GM23338 (cell line): ENCODE data around the gene MRAS. TPM values are rescaled to one million over a fixed set of nuclear protein-coding genes. Genes with fewer than 3 reads are reported as not detected.

Experiments used
- ATAC-seq: fragments of 200-7000 bp; cut with Tn5 transposase; 3 replicates; pipeline ENCODE4 v1.9.1; 2020
- DNase-seq: peaks from one replicate; pipeline ENCODE4 v3.0.0-alpha.2; 2015; ENCODE audit warnings: low spot score
- H2AFZ ChIP-seq: fragments of 200-600 bp; sonication (generic); 2 replicates; pipeline ENCODE4 v1.8.0; 2016; ENCODE audit warnings: antibody characterized with exemption, mild to moderate bottlenecking, moderate library complexity
- H3F3A ChIP-seq: fragments of 200-600 bp; sonication (generic); replicated peaks from 2 replicates; pipeline ENCODE4 v1.8.0; 2017; ENCODE audit warnings: antibody characterized with exemption, mixed run types, low read depth
- H3K27ac ChIP-seq: fragments of 200-600 bp; sonication (generic); 2 replicates; pipeline ENCODE4 v1.6.1; 2016; ENCODE audit warnings: low read depth
- H3K27me3 ChIP-seq: fragments of 200-600 bp; sonication (generic); 2 replicates; pipeline ENCODE4 v1.8.0; 2016; ENCODE audit warnings: mild to moderate bottlenecking, mixed run types, moderate library complexity; ENCODE audit not compliant: insufficient read depth
- H3K36me3 ChIP-seq: fragments of 200-600 bp; sonication (generic); 2 replicates; pipeline ENCODE4 v1.8.0; 2016; ENCODE audit warnings: mild to moderate bottlenecking; ENCODE audit not compliant: insufficient read depth
- H3K4me1 ChIP-seq: fragments of 200-600 bp; sonication (generic); 2 replicates; pipeline ENCODE4 v1.8.0; 2016; ENCODE audit warnings: mild to moderate bottlenecking, moderate library complexity; ENCODE audit not compliant: insufficient read depth
- H3K4me2 ChIP-seq: fragments of 200-600 bp; sonication (generic); 2 replicates; pipeline ENCODE4 v1.7.1; 2017; ENCODE audit warnings: mixed run types
- H3K4me3 ChIP-seq: fragments of 200-600 bp; sonication (generic); 2 replicates; pipeline ENCODE4 v1.6.1; 2016; ENCODE audit warnings: mixed run types
- H3K79me2 ChIP-seq: fragments of 200-600 bp; sonication (generic); replicated peaks from 2 replicates; pipeline ENCODE4 v1.8.0; 2017; ENCODE audit warnings: mild to moderate bottlenecking; ENCODE audit not compliant: insufficient read depth
- H3K9me2 ChIP-seq: fragments of 200-600 bp; sonication (generic); 2 replicates; pipeline ENCODE4 v1.8.0; 2017; ENCODE audit not compliant: insufficient read depth
- H4K20me1 ChIP-seq: fragments of 200-600 bp; sonication (generic); replicated peaks from 2 replicates; pipeline ENCODE4 v1.8.0; 2017; ENCODE audit warnings: mild to moderate bottlenecking; ENCODE audit not compliant: insufficient read depth
- H3K27ac Mint-ChIP-seq: 2 replicates; pipeline ENCODE4 v1.8.0; 2020; ENCODE audit warnings: inconsistent platforms, mild to moderate bottlenecking, moderate library complexity, mixed read lengths
- H3K27me3 Mint-ChIP-seq: 3 replicates; pipeline ENCODE4 v1.8.0; 2022; ENCODE audit warnings: low read depth, mild to moderate bottlenecking, moderate library complexity, mixed read lengths, inconsistent platforms; ENCODE audit not compliant: insufficient read depth, poor library complexity
- H3K36me3 Mint-ChIP-seq: 3 replicates; pipeline ENCODE4 v1.8.0; 2021; ENCODE audit warnings: low read depth, mild to moderate bottlenecking, inconsistent platforms, moderate library complexity, mixed read lengths
- H3K4me1 Mint-ChIP-seq: 3 replicates; pipeline ENCODE4 v1.8.0; 2020; ENCODE audit warnings: mild to moderate bottlenecking, inconsistent platforms, mixed read lengths
- H3K4me3 Mint-ChIP-seq: 3 replicates; pipeline ENCODE4 v1.8.0; 2021; ENCODE audit warnings: moderate library complexity, mild to moderate bottlenecking, inconsistent platforms, mixed read lengths
- H3K9me3 Mint-ChIP-seq: 3 replicates; pipeline ENCODE4 v1.8.0; 2020; ENCODE audit warnings: moderate library complexity, mild to moderate bottlenecking, inconsistent platforms, mixed read lengths
- CTCF ChIP-seq, 2 experiments: fragments of 200-600 bp in 1 of 2; sonication (generic) in 1 of 2; conservative IDR thresholded peaks; 2 replicates each; pipeline versions ENCODE4 v1.5.1 to v1.6.1; 2016 to 2017; ENCODE audit warnings: antibody characterized with exemption in 2 of 2, low read depth in 2 of 2, mild to moderate bottlenecking in 2 of 2, moderate library complexity in 1 of 2
- ETS1 ChIP-seq: IDR thresholded peaks from 2 replicates; pipeline ENCODE4 v1.6.1; 2016; ENCODE audit warnings: antibody characterized with exemption
- EZH2 ChIP-seq: fragments of 200-600 bp; sonication (generic); IDR thresholded peaks from one replicate; pipeline ENCODE4 v1.8.0; 2017; ENCODE audit warnings: antibody characterized with exemption, mild to moderate bottlenecking, low read depth; ENCODE audit not compliant: unreplicated experiment
- POLR2AphosphoS5 ChIP-seq: IDR thresholded peaks from 2 replicates; pipeline ENCODE4 v1.6.1; 2016; ENCODE audit warnings: antibody characterized with exemption, low read depth
- ZNF462 ChIP-seq: fragments of 250-450 bp; sonication (Bioruptor Pico); IDR thresholded peaks from 2 replicates; pipeline ENCODE4 v1.5.0; 2020; ENCODE audit warnings: mild to moderate bottlenecking, moderate library complexity
- polyA plus RNA-seq: library from polyadenylated mRNA; unstranded; fragments of >200 nt; fragmentation: Nextera tagmentation; extraction: Ambion mirVana; gene quantifications from 2 replicates; pipeline ENCODE4 v1.2.1, GENCODE V29; 2016
- total RNA-seq: library from RNA; depleted of rRNA; stranded (reverse); fragments of >200 nt; shearing (Covaris generic); gene quantifications from 2 replicates; pipeline ENCODE4 v1.2.3, GENCODE V29; 2014

The MRAS gene
- total and polyA plus RNA-seq, 2 experiments from 2014 or later: 9.1 to 10.2 TPM

GRCh38 chr3:138365253-138365555 is 16.8 kb downstream of the MRAS start (continued):
- TF ChIP-seq ETS1 (no peak), POLR2AphosphoS5 (no peak), CTCF (conservative IDR thresholded peaks at IDR 0.05; ENCODE audit: low read depth in 2 of 2) (no peak)

- DNase-seq: no peak
These were observed 17.8 kb downstream of the MRAS start for GRCh38 chr3:138366006-138366759.

More at GRCh38 chr3:138366006-138366759, 17.8 kb downstream of the MRAS start:
- 0 out of 3 replicates have a peak, but pooled peaks cover 3% of the 10 kb centered on the region for H3K36me3 Mint-ChIP-seq
- H4K20me1 ChIP-seq: no peaks in the 10 kb centered on the region
- TF ChIP-seq ZNF462 (CRISPR knock-in tag): no peak
- TF ChIP-seq CTCF (conservative IDR thresholded peaks at IDR 0.05; ENCODE audit: low read depth in 2 of 2): no peak
- TF ChIP-seq EZH2: no peak
- no peak for ATAC-seq
- no peak overlapping the region for H3K4me3 Mint-ChIP-seq
- H3K9me2 ChIP-seq: no peaks in the 10 kb centered on the region
- no peaks in the 10 kb centered on the region for H3K27me3 ChIP-seq
- H3F3A ChIP-seq: no peaks in the 10 kb centered on the region
- H3K4me1 Mint-ChIP-seq: no peaks in the 10 kb centered on the region; the same call in none of the 3 replicates
- H3K4me2 ChIP-seq: no peak overlapping the region
- peaks cover 4% of the 10 kb centered on the region; the same call in 1 of the 2 replicates for H3K4me1 ChIP-seq
- H3K27ac ChIP-seq: no peak overlapping the region
- no peaks in the 10 kb centered on the region for H3K36me3 ChIP-seq
- peaks cover 6% of the 10 kb centered on the region for H3K27me3 Mint-ChIP-seq
- no peak overlapping the region for H3K4me3 ChIP-seq
- H2AFZ ChIP-seq: no peak overlapping the region
- no peaks in the 10 kb centered on the region; the same call in 2 of the 3 replicates for H3K9me3 Mint-ChIP-seq
- no peaks in the 10 kb centered on the region for H3K79me2 ChIP-seq
- H3K27ac Mint-ChIP-seq: no peak overlapping the region
